GM18517 (cell line): Measurements from ENCODE around the gene ZSCAN9.

Experiments
- ATAC-seq: cut with Tn5 transposase; IDR thresholded peaks from one replicate; pipeline ENCODE4 v1.9.1; 2021; ENCODE audit warnings: mild to moderate bottlenecking, moderate library complexity; ENCODE audit not compliant: unreplicated experiment

ZSCAN9 gene

GRCh38 chr6:28266563-28266961 lies 41.5 kb downstream of the ZSCAN9 start:
- ATAC-seq = no peak

- peak; percentile 86 for ATAC-seq
Measured at GRCh38 chr6:28266962-28267694, 42.1 kb downstream of the ZSCAN9 start, which contains the start of gene ZSCAN26. Gene ZSCAN26 (plus strand): TSS chr6:28267143. CDS start chr6:28271920, 4,777 bp downstream.

GRCh38 chr6:28267695-28268059 lies 42.6 kb downstream of the ZSCAN9 start:
- no peak for ATAC-seq

- ATAC-seq = no peak
Measured at GRCh38 chr6:28269492-28269891, 44.4 kb downstream of the ZSCAN9 start.

GRCh38 chr6:28274888-28275287 lies 49.8 kb downstream of the ZSCAN9 start:
- no peak for ATAC-seq

- no peak for ATAC-seq
Measured at GRCh38 chr6:28277746-28278145, 52.7 kb downstream of the ZSCAN9 start.

- ATAC-seq = no peak
Measured at GRCh38 chr6:28280595-28281287, 55.7 kb downstream of the ZSCAN9 start.

GRCh38 chr6:28281288-28282064 lies 56.4 kb downstream of the ZSCAN9 start, which contains the start of gene PGBD1:
Gene PGBD1 (plus strand): TSS chr6:28281572. CDS start chr6:28283814, 2,242 bp downstream.
- ATAC-seq = peak; percentile 67

- no peak for ATAC-seq
Measured at GRCh38 chr6:28282926-28283325, 57.9 kb downstream of the ZSCAN9 start.
